ENCODE data around the gene MAP2K2.
A peak's percentile ranks its signal among the peaks of the same experiment; 100 is the strongest.

The MAP2K2 gene

DNA sequence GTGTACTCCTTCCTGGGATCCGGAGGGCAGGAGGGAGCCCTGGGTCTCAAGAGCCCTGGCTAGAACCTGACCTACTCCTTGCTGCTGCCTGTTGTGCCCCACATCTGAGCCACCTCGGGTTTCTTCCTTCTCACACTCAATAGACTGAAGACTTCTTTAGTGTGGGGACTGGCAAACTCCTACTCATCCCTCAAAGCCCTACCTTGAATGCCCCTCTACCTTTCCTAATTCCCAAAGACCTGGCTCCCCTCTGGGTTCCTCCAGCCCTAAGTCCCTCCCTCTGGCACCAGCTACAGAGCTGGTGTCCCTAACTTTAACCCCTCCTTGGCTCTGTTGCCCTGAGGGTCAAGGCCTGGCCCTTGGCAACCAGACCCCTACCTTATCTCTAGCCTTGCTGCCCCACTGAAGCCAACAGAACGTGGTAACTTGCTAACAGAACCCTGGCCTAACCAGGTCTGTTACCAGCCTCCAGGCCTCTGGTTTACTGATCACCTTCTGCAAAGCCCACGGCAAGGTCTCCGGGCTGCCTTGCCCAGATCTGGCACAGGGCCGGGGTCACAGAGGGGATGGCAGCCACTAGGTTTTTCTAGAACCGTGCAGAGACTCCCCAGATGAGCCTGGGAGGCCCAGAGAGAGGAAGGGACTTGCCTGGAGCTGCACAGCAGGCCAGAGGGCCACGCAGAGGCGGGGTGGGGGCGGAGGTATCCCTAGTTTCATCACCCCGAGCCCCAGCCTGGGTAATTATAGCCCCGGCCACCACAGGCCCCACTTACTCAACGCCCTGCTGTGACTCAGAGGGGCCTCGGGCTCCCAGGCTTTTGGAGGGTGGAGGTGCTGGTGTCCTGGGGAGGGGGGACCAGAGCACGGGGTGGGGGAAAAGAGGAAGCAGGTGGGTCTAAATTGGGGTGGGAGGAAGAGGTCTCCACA is 72.5 kb downstream of the MAP2K2 start (continued):
- TF ChIP-seq ZBTB7A (tag by site-specific recombination; IDR thresholded peaks at IDR 0.05; ENCODE audit: low read depth), result no peak
- TF ChIP-seq ZNF585B (tag by site-specific recombination; IDR thresholded peaks at IDR 0.05), result no peak
- TF ChIP-seq, protein P1, sequence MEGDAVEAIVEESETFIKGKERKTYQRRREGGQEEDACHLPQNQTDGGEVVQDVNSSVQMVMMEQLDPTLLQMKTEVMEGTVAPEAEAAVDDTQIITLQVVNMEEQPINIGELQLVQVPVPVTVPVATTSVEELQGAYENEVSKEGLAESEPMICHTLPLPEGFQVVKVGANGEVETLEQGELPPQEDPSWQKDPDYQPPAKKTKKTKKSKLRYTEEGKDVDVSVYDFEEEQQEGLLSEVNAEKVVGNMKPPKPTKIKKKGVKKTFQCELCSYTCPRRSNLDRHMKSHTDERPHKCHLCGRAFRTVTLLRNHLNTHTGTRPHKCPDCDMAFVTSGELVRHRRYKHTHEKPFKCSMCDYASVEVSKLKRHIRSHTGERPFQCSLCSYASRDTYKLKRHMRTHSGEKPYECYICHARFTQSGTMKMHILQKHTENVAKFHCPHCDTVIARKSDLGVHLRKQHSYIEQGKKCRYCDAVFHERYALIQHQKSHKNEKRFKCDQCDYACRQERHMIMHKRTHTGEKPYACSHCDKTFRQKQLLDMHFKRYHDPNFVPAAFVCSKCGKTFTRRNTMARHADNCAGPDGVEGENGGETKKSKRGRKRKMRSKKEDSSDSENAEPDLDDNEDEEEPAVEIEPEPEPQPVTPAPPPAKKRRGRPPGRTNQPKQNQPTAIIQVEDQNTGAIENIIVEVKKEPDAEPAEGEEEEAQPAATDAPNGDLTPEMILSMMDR (tag by site-specific recombination; IDR thresholded peaks at IDR 0.05), result no peak
- no peak for TF ChIP-seq ZNF18 (tag by site-specific recombination; IDR thresholded peaks at IDR 0.05)
- TF ChIP-seq ZNF214 (tag by site-specific recombination; IDR thresholded peaks at IDR 0.05; ENCODE audit: borderline replicate concordance), result no peak
- TF ChIP-seq SP7 (tag by site-specific recombination; IDR thresholded peaks at IDR 0.05), result peak; percentile 91
- TF ChIP-seq ZNF202 (tag by site-specific recombination; IDR thresholded peaks at IDR 0.05; ENCODE audit: borderline replicate concordance), result no peak
- TF ChIP-seq ZNF391 (tag by site-specific recombination; IDR thresholded peaks at IDR 0.05; ENCODE audit: borderline replicate concordance, low read depth), result no peak
- no peak for TF ChIP-seq ZNF777 (tag by site-specific recombination; IDR thresholded peaks at IDR 0.05; ENCODE audit: borderline replicate concordance)
- TF ChIP-seq ZFP41 (tag by site-specific recombination; IDR thresholded peaks at IDR 0.05; ENCODE audit: borderline replicate concordance), result no peak
- TF ChIP-seq, protein P2, sequence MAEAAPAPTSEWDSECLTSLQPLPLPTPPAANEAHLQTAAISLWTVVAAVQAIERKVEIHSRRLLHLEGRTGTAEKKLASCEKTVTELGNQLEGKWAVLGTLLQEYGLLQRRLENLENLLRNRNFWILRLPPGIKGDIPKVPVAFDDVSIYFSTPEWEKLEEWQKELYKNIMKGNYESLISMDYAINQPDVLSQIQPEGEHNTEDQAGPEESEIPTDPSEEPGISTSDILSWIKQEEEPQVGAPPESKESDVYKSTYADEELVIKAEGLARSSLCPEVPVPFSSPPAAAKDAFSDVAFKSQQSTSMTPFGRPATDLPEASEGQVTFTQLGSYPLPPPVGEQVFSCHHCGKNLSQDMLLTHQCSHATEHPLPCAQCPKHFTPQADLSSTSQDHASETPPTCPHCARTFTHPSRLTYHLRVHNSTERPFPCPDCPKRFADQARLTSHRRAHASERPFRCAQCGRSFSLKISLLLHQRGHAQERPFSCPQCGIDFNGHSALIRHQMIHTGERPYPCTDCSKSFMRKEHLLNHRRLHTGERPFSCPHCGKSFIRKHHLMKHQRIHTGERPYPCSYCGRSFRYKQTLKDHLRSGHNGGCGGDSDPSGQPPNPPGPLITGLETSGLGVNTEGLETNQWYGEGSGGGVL (tag by site-specific recombination; IDR thresholded peaks at IDR 0.05), result 0 out of 2 replicates have a peak, but pooled peaks have one; percentile 32
- no peak for TF ChIP-seq ZNF23 (tag by site-specific recombination; IDR thresholded peaks at IDR 0.05; ENCODE audit: borderline replicate concordance)
- no peak for TF ChIP-seq ZNF341 (tag by site-specific recombination; IDR thresholded peaks at IDR 0.05; ENCODE audit: low read depth)
- peak; percentile 79 for TF ChIP-seq ZFHX2 (tag by site-specific recombination; conservative IDR thresholded peaks at IDR 0.05)
- TF ChIP-seq ZNF366 (tag by site-specific recombination; conservative IDR thresholded peaks at IDR 0.05), result no peak
- TF ChIP-seq YY2 (tag by site-specific recombination; IDR thresholded peaks at IDR 0.05), result no peak
- peak; percentile 87 for TF ChIP-seq ZIC2 (tag by site-specific recombination; IDR thresholded peaks at IDR 0.05)
- no peak for TF ChIP-seq ZSCAN5A (tag by site-specific recombination; IDR thresholded peaks at IDR 0.05)

DNA sequence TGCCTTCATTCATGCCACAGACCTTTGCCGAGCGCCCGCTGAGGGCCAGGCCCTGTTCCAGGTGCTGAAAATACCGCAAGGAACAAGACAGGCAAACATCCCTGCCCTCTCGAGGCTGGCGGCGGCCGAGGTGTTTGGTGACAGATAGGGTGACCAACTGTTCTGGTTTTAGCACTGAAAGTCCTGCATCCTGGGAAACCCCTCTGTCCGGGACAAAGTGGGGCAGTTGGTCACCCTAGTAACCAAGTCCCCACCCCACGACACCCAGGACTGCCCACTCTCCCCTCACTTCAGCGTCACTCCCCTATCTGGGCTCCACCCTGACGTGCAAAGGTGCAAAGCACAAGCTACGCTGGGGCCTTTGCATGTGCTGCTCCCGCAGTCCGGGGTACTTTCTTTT is 74.5 kb downstream of the MAP2K2 start:
- POLR2A ChIA-PET, result no interaction called here
- H3K4me3 ChIP-seq (ENCODE audit: low read depth, low read length), result no peak overlapping the region
- CTCF ChIA-PET, result interaction anchor here (0.6 kb wide), 1 partner anchor 235 kb away, joined by 4 read pairs; no protein-coding TSS in a partner anchor
- peak overlapping the region; percentile 24; the same call in 1 of the 2 replicates for H3K27ac ChIP-seq (ENCODE audit: extremely low read depth, low read depth, low read length)
- no peaks in the 10 kb centered on the region for H3K4me1 ChIP-seq (ENCODE audit: control insufficient read depth, insufficient read depth, low read length)
- no peaks in the 10 kb centered on the region for H3K9me3 ChIP-seq (ENCODE audit: control insufficient read depth, insufficient read depth, low read depth, low read length)
- H3K36me3 ChIP-seq (ENCODE audit: control insufficient read depth in 2 of 2, insufficient read depth in 1 of 2, low read length in 2 of 2), result peaks cover 22 to 57% of the 10 kb centered on the region in 2 experiments; a peak in 2 of 3 replicates
- peak; percentile 87 for TF ChIP-seq ZNF623 (tag by site-specific recombination; IDR thresholded peaks at IDR 0.05)
- TF ChIP-seq GLI4 (tag by site-specific recombination; IDR thresholded peaks at IDR 0.05), result no peak
- TF ChIP-seq ZNF621 (tag by site-specific recombination; IDR thresholded peaks at IDR 0.05), result no peak
- no peak for TF ChIP-seq ZNF37A (tag by site-specific recombination; IDR thresholded peaks at IDR 0.05)
- TF ChIP-seq ZFP41 (tag by site-specific recombination; IDR thresholded peaks at IDR 0.05; ENCODE audit: borderline replicate concordance), result no peak
- no peak for TF ChIP-seq MYNN (tag by site-specific recombination; IDR thresholded peaks at IDR 0.05; ENCODE audit: borderline replicate concordance)
- TF ChIP-seq, protein P3, sequence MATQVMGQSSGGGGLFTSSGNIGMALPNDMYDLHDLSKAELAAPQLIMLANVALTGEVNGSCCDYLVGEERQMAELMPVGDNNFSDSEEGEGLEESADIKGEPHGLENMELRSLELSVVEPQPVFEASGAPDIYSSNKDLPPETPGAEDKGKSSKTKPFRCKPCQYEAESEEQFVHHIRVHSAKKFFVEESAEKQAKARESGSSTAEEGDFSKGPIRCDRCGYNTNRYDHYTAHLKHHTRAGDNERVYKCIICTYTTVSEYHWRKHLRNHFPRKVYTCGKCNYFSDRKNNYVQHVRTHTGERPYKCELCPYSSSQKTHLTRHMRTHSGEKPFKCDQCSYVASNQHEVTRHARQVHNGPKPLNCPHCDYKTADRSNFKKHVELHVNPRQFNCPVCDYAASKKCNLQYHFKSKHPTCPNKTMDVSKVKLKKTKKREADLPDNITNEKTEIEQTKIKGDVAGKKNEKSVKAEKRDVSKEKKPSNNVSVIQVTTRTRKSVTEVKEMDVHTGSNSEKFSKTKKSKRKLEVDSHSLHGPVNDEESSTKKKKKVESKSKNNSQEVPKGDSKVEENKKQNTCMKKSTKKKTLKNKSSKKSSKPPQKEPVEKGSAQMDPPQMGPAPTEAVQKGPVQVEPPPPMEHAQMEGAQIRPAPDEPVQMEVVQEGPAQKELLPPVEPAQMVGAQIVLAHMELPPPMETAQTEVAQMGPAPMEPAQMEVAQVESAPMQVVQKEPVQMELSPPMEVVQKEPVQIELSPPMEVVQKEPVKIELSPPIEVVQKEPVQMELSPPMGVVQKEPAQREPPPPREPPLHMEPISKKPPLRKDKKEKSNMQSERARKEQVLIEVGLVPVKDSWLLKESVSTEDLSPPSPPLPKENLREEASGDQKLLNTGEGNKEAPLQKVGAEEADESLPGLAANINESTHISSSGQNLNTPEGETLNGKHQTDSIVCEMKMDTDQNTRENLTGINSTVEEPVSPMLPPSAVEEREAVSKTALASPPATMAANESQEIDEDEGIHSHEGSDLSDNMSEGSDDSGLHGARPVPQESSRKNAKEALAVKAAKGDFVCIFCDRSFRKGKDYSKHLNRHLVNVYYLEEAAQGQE (tag by site-specific recombination; IDR thresholded peaks at IDR 0.05), result peak; percentile 83

Data from HEK293 (cell line).